ENCODE data around the gene C14orf180.

DNA sequence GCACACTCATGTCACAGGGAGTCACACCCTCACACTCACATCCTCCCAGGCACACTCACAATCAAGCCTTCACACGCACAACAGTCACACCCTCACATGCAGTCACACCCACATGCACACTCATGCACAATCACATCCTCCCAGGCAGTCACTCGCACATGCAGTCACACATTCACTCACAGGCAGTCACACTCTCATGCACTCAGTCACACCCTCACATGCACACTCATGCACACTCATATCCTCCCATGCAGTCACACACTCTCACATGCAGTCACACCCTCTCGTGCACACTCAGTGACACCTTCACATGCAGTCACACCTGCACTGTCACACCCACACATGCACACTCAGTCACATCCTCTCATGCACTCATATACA lies 12.7 kb downstream of the C14orf180 start:
- TF ChIP-seq CTCF (IDR thresholded peaks at IDR 0.05), result no peak
- TF ChIP-seq POLR2A (IDR thresholded peaks at IDR 0.05), result no peak

All from prostate gland (tissue), 2 donors.